HepG2 (cell line): Measurements from ENCODE around the gene CD7. TPM values are rescaled to one million over a fixed set of nuclear protein-coding genes. Genes with fewer than 3 reads are reported as not detected.

Source experiments
- ATRX ChIP-seq: sonication (generic); formaldehyde crosslinking; IDR thresholded peaks from 2 replicates; pipeline ENCODE4 v1.4.0; 2020; ENCODE audit warnings: missing genetic modification reagents, borderline replicate concordance
- BHLHE40 ChIP-seq: IDR thresholded peaks from 2 replicates; pipeline ENCODE4 v1.6.1; 2011; ENCODE audit warnings: low read length, improper control_type of control experiment
- EZH2 ChIP-seq: conservative IDR thresholded peaks from 2 replicates; pipeline ENCODE4 v1.6.1; 2012; ENCODE audit warnings: mild to moderate bottlenecking, low read depth, low read length, moderate library complexity
- KLF12 ChIP-seq: sonication (generic); formaldehyde crosslinking; IDR thresholded peaks from 2 replicates; pipeline ENCODE4 v1.4.0; 2020; ENCODE audit warnings: missing genetic modification reagents, borderline replicate concordance
- NFRKB ChIP-seq: fragments of 450-650 bp; IDR thresholded peaks from 2 replicates; pipeline ENCODE4 v1.6.1; 2017
- PTBP1 ChIP-seq: fragments of 200-400 bp; formaldehyde crosslinking; IDR thresholded peaks from 2 replicates; pipeline ENCODE4 v1.6.1; 2018; ENCODE audit warnings: low read length, low read depth; ENCODE audit not compliant: poor library complexity, severe bottlenecking
- TRIM22 ChIP-seq: fragments of 450-650 bp; IDR thresholded peaks from 2 replicates; pipeline ENCODE4 v1.6.1; 2017
- U2AF1 ChIP-seq: fragments of 200-400 bp; formaldehyde crosslinking; optimal IDR thresholded peaks from 2 replicates; pipeline ENCODE3; 2017; ENCODE audit warnings: mild to moderate bottlenecking, low read depth, low read length
- ZNF274 ChIP-seq: sonication (generic); formaldehyde crosslinking; IDR thresholded peaks from 2 replicates; pipeline ENCODE4 v1.5.1; 2020; ENCODE audit warnings: mild to moderate bottlenecking, missing genetic modification reagents
- ZNF878 ChIP-seq: sonication (generic); formaldehyde crosslinking; IDR thresholded peaks from 2 replicates; pipeline ENCODE4 v1.8.1; 2023; ENCODE audit warnings: mild to moderate bottlenecking, missing genetic modification reagents, moderate library complexity
- polyA plus RNA-seq, 8 experiments: library from polyadenylated mRNA; depleted of rRNA in 3 of 8; stranded (reverse) in 7 of 8; unstranded in 1 of 8; fragments of >200 nt; fragmentation: Illumina TruSeq in 4 of 8; extraction: Trizol in 4 of 8; gene quantifications; 2 replicates each; pipeline versions ENCODE4 v1.2.1 to v1.2.3, GENCODE V29; 2011 to 2016; ENCODE audit warnings: low read depth in 4 of 8, missing spikeins in 1 of 8, mixed read lengths in 1 of 8; ENCODE audit not compliant: insufficient read depth in 1 of 8
- total RNA-seq, 5 experiments: library from RNA; depleted of rRNA; stranded (reverse); fragments of >200 nt; fragmentation: Illumina TruSeq; extraction: Trizol; gene quantifications; 2 replicates each; pipeline ENCODE4 v1.2.3, GENCODE V29; 2016; ENCODE audit warnings: low read depth in 1 of 5
- TF ChIP-seq, protein P1 (sequence below): sonication (generic); formaldehyde crosslinking; IDR thresholded peaks from 2 replicates; pipeline ENCODE4 v1.4.0; 2020; ENCODE audit warnings: missing genetic modification reagents
- TF ChIP-seq, protein P2 (sequence below): sonication (generic); formaldehyde crosslinking; IDR thresholded peaks from 2 replicates; pipeline ENCODE4 v1.4.0; 2020; ENCODE audit warnings: missing genetic modification reagents
- TF ChIP-seq, protein P3 (sequence below): fragments of 450-650 bp; IDR thresholded peaks from 2 replicates; pipeline ENCODE4 v1.6.1; 2017; ENCODE audit warnings: mild to moderate bottlenecking
- TF ChIP-seq, protein P4 (sequence below): sonication (generic); formaldehyde crosslinking; conservative IDR thresholded peaks from 2 replicates; pipeline ENCODE4 v1.4.0; 2020; ENCODE audit warnings: missing genetic modification reagents

The CD7 gene
- total and polyA plus RNA-seq, 2 of the 13 experiments (the other 11 are each of a cell fraction or from before 2014, with no cell fraction given): 67.6 to 76.4 TPM

GRCh38 chr17:82351713-82352488 lies 34.5 kb upstream of the CD7 start (continued):
- peak; percentile 6; the same call in 1 of the 2 replicates for TF ChIP-seq ZNF274 (CRISPR knock-in tag)
- peak; percentile 53; the same call in 1 of the 2 replicates for TF ChIP-seq BHLHE40
- no peak for TF ChIP-seq EZH2
- TF ChIP-seq, protein P1, sequence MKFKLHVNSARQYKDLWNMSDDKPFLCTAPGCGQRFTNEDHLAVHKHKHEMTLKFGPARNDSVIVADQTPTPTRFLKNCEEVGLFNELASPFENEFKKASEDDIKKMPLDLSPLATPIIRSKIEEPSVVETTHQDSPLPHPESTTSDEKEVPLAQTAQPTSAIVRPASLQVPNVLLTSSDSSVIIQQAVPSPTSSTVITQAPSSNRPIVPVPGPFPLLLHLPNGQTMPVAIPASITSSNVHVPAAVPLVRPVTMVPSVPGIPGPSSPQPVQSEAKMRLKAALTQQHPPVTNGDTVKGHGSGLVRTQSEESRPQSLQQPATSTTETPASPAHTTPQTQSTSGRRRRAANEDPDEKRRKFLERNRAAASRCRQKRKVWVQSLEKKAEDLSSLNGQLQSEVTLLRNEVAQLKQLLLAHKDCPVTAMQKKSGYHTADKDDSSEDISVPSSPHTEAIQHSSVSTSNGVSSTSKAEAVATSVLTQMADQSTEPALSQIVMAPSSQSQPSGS: peak; percentile 58
- TF ChIP-seq, protein P2, sequence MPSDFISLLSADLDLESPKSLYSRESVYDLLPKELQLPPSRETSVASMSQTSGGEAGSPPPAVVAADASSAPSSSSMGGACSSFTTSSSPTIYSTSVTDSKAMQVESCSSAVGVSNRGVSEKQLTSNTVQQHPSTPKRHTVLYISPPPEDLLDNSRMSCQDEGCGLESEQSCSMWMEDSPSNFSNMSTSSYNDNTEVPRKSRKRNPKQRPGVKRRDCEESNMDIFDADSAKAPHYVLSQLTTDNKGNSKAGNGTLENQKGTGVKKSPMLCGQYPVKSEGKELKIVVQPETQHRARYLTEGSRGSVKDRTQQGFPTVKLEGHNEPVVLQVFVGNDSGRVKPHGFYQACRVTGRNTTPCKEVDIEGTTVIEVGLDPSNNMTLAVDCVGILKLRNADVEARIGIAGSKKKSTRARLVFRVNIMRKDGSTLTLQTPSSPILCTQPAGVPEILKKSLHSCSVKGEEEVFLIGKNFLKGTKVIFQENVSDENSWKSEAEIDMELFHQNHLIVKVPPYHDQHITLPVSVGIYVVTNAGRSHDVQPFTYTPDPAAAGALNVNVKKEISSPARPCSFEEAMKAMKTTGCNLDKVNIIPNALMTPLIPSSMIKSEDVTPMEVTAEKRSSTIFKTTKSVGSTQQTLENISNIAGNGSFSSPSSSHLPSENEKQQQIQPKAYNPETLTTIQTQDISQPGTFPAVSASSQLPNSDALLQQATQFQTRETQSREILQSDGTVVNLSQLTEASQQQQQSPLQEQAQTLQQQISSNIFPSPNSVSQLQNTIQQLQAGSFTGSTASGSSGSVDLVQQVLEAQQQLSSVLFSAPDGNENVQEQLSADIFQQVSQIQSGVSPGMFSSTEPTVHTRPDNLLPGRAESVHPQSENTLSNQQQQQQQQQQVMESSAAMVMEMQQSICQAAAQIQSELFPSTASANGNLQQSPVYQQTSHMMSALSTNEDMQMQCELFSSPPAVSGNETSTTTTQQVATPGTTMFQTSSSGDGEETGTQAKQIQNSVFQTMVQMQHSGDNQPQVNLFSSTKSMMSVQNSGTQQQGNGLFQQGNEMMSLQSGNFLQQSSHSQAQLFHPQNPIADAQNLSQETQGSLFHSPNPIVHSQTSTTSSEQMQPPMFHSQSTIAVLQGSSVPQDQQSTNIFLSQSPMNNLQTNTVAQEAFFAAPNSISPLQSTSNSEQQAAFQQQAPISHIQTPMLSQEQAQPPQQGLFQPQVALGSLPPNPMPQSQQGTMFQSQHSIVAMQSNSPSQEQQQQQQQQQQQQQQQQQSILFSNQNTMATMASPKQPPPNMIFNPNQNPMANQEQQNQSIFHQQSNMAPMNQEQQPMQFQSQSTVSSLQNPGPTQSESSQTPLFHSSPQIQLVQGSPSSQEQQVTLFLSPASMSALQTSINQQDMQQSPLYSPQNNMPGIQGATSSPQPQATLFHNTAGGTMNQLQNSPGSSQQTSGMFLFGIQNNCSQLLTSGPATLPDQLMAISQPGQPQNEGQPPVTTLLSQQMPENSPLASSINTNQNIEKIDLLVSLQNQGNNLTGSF (CRISPR knock-in tag): no peak
- TF ChIP-seq ZNF878 (CRISPR knock-in tag): no peak
- no peak for TF ChIP-seq NFRKB
- TF ChIP-seq, protein P3, sequence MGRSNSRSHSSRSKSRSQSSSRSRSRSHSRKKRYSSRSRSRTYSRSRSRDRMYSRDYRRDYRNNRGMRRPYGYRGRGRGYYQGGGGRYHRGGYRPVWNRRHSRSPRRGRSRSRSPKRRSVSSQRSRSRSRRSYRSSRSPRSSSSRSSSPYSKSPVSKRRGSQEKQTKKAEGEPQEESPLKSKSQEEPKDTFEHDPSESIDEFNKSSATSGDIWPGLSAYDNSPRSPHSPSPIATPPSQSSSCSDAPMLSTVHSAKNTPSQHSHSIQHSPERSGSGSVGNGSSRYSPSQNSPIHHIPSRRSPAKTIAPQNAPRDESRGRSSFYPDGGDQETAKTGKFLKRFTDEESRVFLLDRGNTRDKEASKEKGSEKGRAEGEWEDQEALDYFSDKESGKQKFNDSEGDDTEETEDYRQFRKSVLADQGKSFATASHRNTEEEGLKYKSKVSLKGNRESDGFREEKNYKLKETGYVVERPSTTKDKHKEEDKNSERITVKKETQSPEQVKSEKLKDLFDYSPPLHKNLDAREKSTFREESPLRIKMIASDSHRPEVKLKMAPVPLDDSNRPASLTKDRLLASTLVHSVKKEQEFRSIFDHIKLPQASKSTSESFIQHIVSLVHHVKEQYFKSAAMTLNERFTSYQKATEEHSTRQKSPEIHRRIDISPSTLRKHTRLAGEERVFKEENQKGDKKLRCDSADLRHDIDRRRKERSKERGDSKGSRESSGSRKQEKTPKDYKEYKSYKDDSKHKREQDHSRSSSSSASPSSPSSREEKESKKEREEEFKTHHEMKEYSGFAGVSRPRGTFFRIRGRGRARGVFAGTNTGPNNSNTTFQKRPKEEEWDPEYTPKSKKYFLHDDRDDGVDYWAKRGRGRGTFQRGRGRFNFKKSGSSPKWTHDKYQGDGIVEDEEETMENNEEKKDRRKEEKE: no peak
- no peak for TF ChIP-seq TRIM22
- no peak for TF ChIP-seq KLF12 (CRISPR knock-in tag)
- peak; percentile 26 for TF ChIP-seq PTBP1
- TF ChIP-seq, protein P4, sequence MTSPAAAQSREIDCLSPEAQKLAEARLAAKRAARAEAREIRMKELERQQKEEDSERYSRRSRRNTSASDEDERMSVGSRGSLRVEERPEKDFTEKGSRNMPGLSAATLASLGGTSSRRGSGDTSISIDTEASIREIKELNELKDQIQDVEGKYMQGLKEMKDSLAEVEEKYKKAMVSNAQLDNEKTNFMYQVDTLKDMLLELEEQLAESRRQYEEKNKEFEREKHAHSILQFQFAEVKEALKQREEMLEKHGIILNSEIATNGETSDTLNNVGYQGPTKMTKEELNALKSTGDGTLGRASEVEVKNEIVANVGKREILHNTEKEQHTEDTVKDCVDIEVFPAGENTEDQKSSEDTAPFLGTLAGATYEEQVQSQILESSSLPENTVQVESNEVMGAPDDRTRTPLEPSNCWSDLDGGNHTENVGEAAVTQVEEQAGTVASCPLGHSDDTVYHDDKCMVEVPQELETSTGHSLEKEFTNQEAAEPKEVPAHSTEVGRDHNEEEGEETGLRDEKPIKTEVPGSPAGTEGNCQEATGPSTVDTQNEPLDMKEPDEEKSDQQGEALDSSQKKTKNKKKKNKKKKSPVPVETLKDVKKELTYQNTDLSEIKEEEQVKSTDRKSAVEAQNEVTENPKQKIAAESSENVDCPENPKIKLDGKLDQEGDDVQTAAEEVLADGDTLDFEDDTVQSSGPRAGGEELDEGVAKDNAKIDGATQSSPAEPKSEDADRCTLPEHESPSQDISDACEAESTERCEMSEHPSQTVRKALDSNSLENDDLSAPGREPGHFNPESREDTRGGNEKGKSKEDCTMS: no peak
- TF ChIP-seq ATRX: no peak
- no peak for TF ChIP-seq U2AF1
